Measurements from ENCODE around the gene SPOCK2. TPM values are rescaled to one million over a fixed set of nuclear protein-coding genes. Genes with fewer than 3 reads are reported as not detected.

SPOCK2 gene
- total and polyA plus RNA-seq, 9 donors = 1.4 to 77.7 (median 8.7) TPM

GRCh38 chr10:72074574-72075375, 13.6 kb downstream of the SPOCK2 start:
- H3K9me3 ChIP-seq = no peaks in the 10 kb centered on the region
- no peak overlapping the region for H3K27ac ChIP-seq
- H3K36me3 ChIP-seq = no peaks in the 10 kb centered on the region
- TF ChIP-seq EP300 (IDR thresholded peaks at IDR 0.05) (no peak), POLR2A (IDR thresholded peaks at IDR 0.05) (no peak), CTCF (IDR thresholded peaks at IDR 0.05) (no peak)
- intact Hi-C loops (cut with DNase I) = no loop called here
- peak in 1 of 5 donors; percentile 26 for DNase-seq
- H3K4me3 ChIP-seq = no peak overlapping the region
- H3K27me3 ChIP-seq = no peaks in the 10 kb centered on the region
- H3K4me1 ChIP-seq (ENCODE audit: insufficient read depth) = no peaks in the 10 kb centered on the region
- WGBS, 3 donors = 83 to 87% (median 84%) methylated on average over 18 of the region's 18 CpGs

DNA sequence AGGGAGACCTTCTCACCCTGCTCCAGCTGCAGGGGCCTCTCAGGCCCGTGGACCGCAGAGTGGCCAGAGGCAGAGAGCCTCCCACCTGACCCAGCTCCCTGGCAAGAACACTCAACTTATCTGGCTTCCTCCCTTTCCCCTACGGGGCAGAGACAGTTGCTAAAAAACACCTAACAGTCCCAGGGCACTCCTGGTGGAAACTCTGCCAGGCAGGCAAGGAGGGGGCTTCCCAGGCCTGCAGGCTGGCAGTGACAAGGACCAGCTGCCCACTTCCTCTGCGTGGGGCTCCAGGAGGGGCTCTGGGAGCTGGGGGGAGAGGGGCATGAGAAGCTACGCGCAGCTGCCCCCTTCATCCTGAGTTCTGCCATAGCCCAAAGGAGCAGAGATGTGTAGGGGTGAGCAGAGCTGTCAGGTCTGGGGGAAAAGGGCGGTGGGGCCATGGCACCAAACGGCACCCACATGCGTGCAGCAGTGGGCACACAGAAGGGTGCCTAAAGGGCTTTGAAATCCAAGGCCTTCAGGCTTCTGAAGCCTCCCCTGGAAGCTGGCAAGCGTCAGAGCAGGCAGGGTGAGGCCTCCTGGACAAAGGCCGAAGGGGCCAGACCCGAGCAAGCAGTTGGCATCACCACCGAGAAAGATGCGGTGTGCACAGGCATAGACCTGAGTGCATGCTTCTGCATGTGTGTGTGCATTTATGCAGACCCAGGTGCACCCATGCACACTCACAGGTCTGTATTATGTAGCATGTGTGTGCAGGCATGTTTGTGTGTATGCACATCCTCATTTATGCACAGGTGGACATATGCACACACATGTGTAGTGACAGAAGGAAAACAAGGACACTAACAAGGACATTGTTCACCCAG, 14.4 kb downstream of the SPOCK2 start:
- no peaks in the 10 kb centered on the region for H3K36me3 ChIP-seq
- H3K4me3 ChIP-seq = no peak overlapping the region
- H3K4me1 ChIP-seq (ENCODE audit: insufficient read depth) = peaks cover 3% of the 10 kb centered on the region
- H3K27me3 ChIP-seq = no peaks in the 10 kb centered on the region
- WGBS, 3 donors = 68 to 77% (median 69%) methylated on average over 14 of the region's 14 CpGs
- no peaks in the 10 kb centered on the region for H3K9me3 ChIP-seq
- TF ChIP-seq EP300 (IDR thresholded peaks at IDR 0.05) (no peak), POLR2A (IDR thresholded peaks at IDR 0.05) (no peak), CTCF (IDR thresholded peaks at IDR 0.05) (no peak)
- peak in 2 of 5 donors; percentile 43 to 59 for DNase-seq
- intact Hi-C loops (cut with DNase I) = no loop called here
- H3K27ac ChIP-seq = no peak overlapping the region

GRCh38 chr10:72072639-72073038, 15.7 kb downstream of the SPOCK2 start:
- 91 to 94% (median 93%) methylated on average over 5 of the region's 5 CpGs for WGBS, 3 donors
- H3K9me3 ChIP-seq = no peaks in the 10 kb centered on the region
- H3K36me3 ChIP-seq = no peaks in the 10 kb centered on the region
- DNase-seq = no peak
- TF ChIP-seq EP300 (IDR thresholded peaks at IDR 0.05) = no peak
- TF ChIP-seq POLR2A (IDR thresholded peaks at IDR 0.05) = no peak
- TF ChIP-seq CTCF (IDR thresholded peaks at IDR 0.05) = no peak
- H3K4me1 ChIP-seq (ENCODE audit: insufficient read depth) = peaks cover 12% of the 10 kb centered on the region
- H3K27ac ChIP-seq = no peak overlapping the region
- H3K27me3 ChIP-seq = no peaks in the 10 kb centered on the region
- no peak overlapping the region for H3K4me3 ChIP-seq
- intact Hi-C loops (cut with DNase I) = no loop called here

GRCh38 chr10:72072046-72072445, 16.3 kb downstream of the SPOCK2 start:
- H3K9me3 ChIP-seq = no peaks in the 10 kb centered on the region
- peaks cover 18% of the 10 kb centered on the region for H3K4me1 ChIP-seq (ENCODE audit: insufficient read depth)
- H3K27ac ChIP-seq = no peak overlapping the region
- H3K36me3 ChIP-seq = no peaks in the 10 kb centered on the region
- no peaks in the 10 kb centered on the region for H3K27me3 ChIP-seq
- intact Hi-C loops (cut with DNase I) = no loop called here
- TF ChIP-seq POLR2A (IDR thresholded peaks at IDR 0.05) (no peak), EP300 (IDR thresholded peaks at IDR 0.05) (no peak), CTCF (IDR thresholded peaks at IDR 0.05) (no peak)
- 96 to 97% (median 96%) methylated on average over 5 of the region's 5 CpGs for WGBS, 3 donors
- DNase-seq = no peak
- H3K4me3 ChIP-seq = no peak overlapping the region
